Activated CD4-positive, alpha-beta T cell treated with anti-CD3 and anti-CD28 coated beads, Interleukin-2, amount 50 U/mL, for 1 hour (primary cell): ENCODE data around the gene IGF2.

Source experiments
- DNase-seq: peaks from one replicate; pipeline ENCODE4 v3.0.0-alpha.2; 2020

Gene IGF2

GRCh38 chr11:2122222-2122906, 16.8 kb downstream of the IGF2 start:
- no peak for DNase-seq

GRCh38 chr11:2121227-2122130, 17.7 kb downstream of the IGF2 start:
- no peak for DNase-seq

GRCh38 chr11:2120359-2121100, 18.7 kb downstream of the IGF2 start:
- DNase-seq = no peak

GRCh38 chr11:2118677-2119076, 20.5 kb downstream of the IGF2 start:
- DNase-seq = no peak

- DNase-seq = no peak
These were observed 22.5 kb downstream of the IGF2 start for GRCh38 chr11:2116680-2117079.

GRCh38 chr11:2115308-2115707, 23.9 kb downstream of the IGF2 start:
- DNase-seq = no peak

GRCh38 chr11:2114430-2115241, 24.6 kb downstream of the IGF2 start:
- no peak for DNase-seq

- no peak for DNase-seq
These were observed 25.4 kb downstream of the IGF2 start for GRCh38 chr11:2113776-2114175.

- DNase-seq = no peak
These were observed 28.7 kb downstream of the IGF2 start for GRCh38 chr11:2110521-2110920.

- no peak for DNase-seq
These were observed 29.6 kb downstream of the IGF2 start for GRCh38 chr11:2109541-2110019.

- DNase-seq = no peak
These were observed 30.3 kb downstream of the IGF2 start for GRCh38 chr11:2108675-2109491.

GRCh38 chr11:2107941-2108630, 31.1 kb downstream of the IGF2 start:
- no peak for DNase-seq

- no peak for DNase-seq
These were observed 31.7 kb downstream of the IGF2 start for GRCh38 chr11:2107521-2107920.

- DNase-seq = no peak
These were observed 32.5 kb downstream of the IGF2 start for GRCh38 chr11:2106583-2107209.

GRCh38 chr11:2105511-2105910, 33.7 kb downstream of the IGF2 start:
- no peak for DNase-seq

GRCh38 chr11:2104524-2105440, 34.4 kb downstream of the IGF2 start:
- no peak for DNase-seq

- no peak for DNase-seq
These were observed 35.3 kb downstream of the IGF2 start for GRCh38 chr11:2103668-2104523.

GRCh38 chr11:2102883-2103213, 36.3 kb downstream of the IGF2 start:
- DNase-seq = no peak
